PFSK-1 (cell line): ENCODE measurements around the gene BCAP31.

ENCODE experiments used
- POLR2AphosphoS5 ChIP-seq: IDR thresholded peaks from 2 replicates; pipeline ENCODE4 v1.6.1; 2012; ENCODE audit warnings: low read depth, mild to moderate bottlenecking, control low read depth, low read length, moderate library complexity
- REST ChIP-seq, 2 experiments: IDR thresholded peaks; 2 replicates each; pipeline versions ENCODE4 v1.6.1 to v1.8.0; 2011 to 2012; ENCODE audit warnings: low read depth in 2 of 2, low read length in 2 of 2, control low read depth in 1 of 2, inconsistent platforms in 1 of 2, mild to moderate bottlenecking in 1 of 2, moderate library complexity in 1 of 2; ENCODE audit not compliant: insufficient read depth in 1 of 2
- SIN3A ChIP-seq: IDR thresholded peaks from 2 replicates; pipeline ENCODE4 v1.6.1; 2012; ENCODE audit warnings: mild to moderate bottlenecking, low read length, moderate library complexity, borderline replicate concordance; ENCODE audit not compliant: insufficient read depth
- TAF1 ChIP-seq: IDR thresholded peaks from 2 replicates; pipeline ENCODE4 v1.6.1; 2012; ENCODE audit warnings: low read length, control low read depth, borderline replicate concordance; ENCODE audit not compliant: insufficient read depth

- TF ChIP-seq TAF1 (no peak), REST (IDR thresholded peaks at IDR 0.05; ENCODE audit: insufficient read depth in 1 of 2, low read depth in 2 of 2, low read length in 2 of 2) (no peak), POLR2AphosphoS5 (no peak), SIN3A (no peak)
Observed at GRCh38 chrX:153725039-153725831, 1.0 kb upstream of the BCAP31 start.
